ENCODE measurements around the gene MMEL1.

Gene MMEL1

DNA sequence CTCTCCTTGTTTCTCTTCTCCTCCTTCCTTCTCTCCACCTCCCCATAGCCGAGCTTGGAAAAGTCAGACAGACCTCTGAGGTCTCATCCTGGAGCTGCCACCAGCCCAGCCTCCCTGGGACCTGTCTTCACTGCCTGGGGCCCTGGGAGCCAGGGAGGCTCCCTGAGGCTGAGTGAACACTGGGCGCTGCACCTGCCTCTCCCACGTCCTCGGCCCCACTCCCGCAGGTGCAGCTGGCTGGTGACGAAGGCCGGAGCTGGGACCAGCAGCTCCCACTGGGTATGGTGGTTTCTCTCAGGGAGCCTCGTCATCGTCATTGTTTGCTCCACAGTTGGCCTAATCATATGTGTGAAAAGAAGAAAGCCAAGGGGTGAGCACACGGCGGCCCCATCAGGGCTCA, 71.4 kb downstream of the MMEL1 start:
- TF ChIP-seq, protein P1, sequence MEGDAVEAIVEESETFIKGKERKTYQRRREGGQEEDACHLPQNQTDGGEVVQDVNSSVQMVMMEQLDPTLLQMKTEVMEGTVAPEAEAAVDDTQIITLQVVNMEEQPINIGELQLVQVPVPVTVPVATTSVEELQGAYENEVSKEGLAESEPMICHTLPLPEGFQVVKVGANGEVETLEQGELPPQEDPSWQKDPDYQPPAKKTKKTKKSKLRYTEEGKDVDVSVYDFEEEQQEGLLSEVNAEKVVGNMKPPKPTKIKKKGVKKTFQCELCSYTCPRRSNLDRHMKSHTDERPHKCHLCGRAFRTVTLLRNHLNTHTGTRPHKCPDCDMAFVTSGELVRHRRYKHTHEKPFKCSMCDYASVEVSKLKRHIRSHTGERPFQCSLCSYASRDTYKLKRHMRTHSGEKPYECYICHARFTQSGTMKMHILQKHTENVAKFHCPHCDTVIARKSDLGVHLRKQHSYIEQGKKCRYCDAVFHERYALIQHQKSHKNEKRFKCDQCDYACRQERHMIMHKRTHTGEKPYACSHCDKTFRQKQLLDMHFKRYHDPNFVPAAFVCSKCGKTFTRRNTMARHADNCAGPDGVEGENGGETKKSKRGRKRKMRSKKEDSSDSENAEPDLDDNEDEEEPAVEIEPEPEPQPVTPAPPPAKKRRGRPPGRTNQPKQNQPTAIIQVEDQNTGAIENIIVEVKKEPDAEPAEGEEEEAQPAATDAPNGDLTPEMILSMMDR (IDR thresholded peaks at IDR 0.05): no peak

DNA sequence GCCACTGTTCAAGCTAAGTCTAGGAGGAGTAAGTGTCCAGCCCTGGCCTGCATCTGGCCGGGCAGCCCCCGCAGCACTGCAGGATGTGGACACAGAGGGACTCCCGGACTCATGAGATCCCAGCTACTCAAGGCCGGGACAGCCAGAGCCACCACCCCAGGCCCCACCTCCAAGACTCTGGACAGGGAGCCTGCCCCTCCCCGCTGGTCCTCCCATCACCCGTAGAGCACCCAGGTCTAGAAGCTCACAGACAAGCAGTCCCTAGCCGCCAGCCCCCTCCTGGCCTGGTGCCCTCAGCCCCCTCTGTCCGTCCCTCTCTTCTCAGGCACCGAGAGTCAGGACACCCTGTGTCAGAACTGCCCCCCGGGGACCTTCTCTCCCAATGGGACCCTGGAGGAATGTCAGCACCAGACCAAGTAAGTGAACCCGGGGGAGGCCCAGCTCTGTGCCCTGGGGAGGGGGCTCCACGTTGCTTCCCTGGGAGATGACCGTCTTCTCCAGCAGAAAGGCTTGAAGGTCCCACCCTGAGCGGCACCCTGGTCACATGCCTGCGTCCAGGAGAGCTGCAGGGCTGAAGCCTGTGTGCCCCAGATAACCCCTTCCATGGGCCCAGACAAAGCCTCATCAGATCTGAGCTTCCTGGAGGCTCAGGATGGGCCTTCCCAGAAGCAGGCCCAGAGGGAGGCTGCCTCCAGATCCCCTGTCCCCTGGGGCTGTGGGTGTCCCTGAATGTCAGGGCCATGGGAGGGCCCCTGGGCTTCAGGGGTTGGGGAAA, 72.3 kb downstream of the MMEL1 start:
- TF ChIP-seq, protein P1 (IDR thresholded peaks at IDR 0.05): no peak

DNA sequence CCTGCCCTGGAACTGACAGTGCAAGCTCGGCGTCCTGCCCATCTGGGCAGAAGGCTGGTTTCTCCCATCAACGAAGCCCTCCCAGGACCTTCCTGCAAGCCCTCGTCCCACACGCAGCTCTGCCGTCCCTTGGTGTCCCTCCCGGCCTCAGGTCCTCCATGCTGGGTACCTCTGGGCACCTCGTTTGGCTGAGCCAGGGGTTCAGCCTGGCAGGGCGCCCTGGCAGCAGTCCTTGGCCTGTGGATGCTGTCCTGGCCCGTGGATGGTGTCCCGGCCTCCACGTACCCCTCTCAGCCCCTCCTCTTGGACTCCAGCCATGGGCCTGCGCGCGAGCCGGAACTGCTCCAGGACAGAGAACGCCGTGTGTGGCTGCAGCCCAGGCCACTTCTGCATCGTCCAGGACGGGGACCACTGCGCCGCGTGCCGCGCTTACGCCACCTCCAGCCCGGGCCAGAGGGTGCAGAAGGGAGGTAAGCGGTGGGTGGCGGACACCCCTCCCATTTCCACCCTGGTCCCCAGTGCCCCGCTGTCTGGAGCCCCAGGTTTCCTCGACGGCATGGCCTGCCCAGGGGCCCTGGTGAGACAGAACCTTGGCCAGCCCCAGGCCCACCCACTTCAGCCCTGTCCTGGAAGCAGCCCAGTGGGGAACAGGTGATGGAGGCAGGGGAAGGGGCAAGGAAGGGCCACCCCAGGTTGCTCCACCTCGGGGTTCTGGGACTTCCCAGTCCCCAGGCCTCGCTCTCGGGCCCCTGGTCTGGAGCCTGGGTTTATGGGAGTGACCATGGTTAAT, 73.1 kb downstream of the MMEL1 start:
- TF ChIP-seq, protein P1 (IDR thresholded peaks at IDR 0.05): no peak

DNA sequence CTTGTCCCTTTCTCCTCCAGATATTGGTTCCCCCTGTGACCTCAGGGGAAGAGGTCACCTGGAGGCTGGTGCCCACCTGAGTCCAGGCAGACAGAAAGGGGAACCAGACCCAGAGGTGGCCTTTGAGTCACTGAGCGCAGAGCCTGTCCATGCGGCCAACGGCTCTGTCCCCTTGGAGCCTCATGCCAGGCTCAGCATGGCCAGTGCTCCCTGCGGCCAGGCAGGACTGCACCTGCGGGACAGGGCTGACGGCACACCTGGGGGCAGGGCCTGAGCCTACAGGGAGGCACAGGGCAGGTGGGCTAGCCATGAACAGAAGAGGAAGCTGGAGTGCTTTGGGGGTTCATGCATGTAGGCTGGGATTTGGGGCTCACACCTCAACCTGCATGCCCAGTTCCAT, 74.0 kb downstream of the MMEL1 start:
- TF ChIP-seq, protein P1 (IDR thresholded peaks at IDR 0.05): no peak

DNA sequence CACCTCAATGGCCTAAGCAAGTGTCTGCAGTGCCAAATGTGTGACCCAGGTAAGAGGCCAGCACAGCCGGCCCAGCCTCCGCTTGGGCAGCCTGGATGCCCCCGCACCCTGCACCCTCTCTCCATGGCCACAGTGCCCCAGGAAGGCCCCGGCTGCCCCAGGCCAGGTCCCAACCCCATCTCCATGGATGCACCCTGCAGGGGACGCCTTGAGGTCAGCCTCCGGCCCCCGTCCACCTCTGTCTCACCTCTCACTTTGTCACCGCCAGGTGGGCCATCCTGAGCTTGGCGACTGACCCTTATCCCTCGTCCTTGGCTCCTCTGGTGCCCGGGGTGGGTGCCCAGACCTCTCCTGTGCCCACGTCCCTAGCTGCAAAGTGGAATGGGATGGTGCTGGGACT, 74.4 kb downstream of the MMEL1 start:
- TF ChIP-seq, protein P1 (IDR thresholded peaks at IDR 0.05): no peak

DNA sequence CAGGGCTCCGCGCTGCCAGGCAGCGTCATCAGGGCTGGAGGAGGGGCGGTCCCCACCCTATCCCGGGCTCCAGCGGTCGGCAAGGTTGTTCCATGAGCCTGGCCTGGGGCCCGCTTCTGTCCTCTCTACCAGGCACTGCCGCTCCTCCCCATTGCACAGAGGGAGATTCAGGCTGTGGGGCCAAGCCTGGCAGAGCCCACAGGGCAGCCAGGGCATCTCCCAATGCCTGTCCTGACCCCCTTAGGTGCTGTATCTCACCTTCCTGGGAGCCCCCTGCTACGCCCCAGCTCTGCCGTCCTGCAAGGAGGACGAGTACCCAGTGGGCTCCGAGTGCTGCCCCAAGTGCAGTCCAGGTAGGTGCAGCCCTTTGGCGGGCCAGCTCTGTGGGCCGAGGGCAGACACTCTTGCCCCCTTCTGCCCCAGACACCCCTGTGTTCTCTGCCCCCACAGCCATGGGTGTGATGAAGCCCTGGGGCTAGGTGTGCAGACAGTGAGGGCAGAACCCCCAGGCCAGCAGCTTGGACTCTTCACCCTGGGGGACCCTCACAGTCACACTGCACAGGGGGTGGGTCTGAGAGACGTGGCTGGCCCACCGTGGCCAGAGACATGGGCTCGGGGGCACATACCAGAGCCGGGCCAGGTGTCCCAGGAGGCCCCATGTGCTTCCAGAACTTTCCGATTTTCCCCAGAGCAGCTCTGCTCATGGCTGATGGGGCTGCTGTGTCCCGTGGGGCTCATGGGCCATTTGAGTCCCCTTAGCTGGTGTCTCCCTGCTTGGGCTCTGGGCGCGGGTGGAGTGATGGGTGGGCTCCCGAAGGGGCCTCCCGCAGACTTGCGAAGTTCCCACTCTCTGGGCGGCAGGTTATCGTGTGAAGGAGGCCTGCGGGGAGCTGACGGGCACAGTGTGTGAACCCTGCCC, 75.1 kb downstream of the MMEL1 start:
- TF ChIP-seq, protein P1 (IDR thresholded peaks at IDR 0.05): no peak
